ENCODE measurements around the gene RPL6.

DNA sequence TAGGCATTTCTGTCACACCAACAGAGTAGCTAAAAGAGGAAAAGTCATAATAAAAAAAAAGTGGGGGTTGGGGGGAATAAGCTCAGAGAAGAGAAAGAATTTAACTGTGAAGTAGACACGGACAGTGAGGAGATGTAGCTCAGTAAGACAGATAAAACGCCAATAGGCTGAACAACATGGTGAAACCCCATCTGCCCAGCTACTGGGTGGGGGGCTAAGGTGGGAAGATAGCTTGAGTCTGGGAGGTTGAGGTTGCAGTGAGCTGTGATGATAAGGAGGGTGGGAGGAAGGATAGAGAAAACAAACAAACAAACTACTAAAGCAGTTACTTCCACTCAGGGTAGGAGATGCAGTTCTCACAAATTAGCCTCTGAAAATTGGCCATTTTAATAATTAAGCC lies 52.2 kb downstream of the RPL6 start:
- TF ChIP-seq CTCF (IDR thresholded peaks at IDR 0.05) (no peak), POLR2AphosphoS5 (IDR thresholded peaks at IDR 0.05; ENCODE audit: low read depth, low read length) (no peak)

Data from Panc1 (cell line).